HepG2 (cell line): Measurements from ENCODE around the gene F8. TPM values are rescaled to one million over a fixed set of nuclear protein-coding genes. Genes with fewer than 3 reads are reported as not detected.
A peak's percentile ranks its signal among the peaks of the same experiment; 100 is the strongest.

Source experiments
- CBX5 ChIP-seq: sonication (generic); formaldehyde crosslinking; IDR thresholded peaks from 2 replicates; pipeline ENCODE4 v1.4.0; 2020; ENCODE audit warnings: missing genetic modification reagents, borderline replicate concordance
- FIP1L1 ChIP-seq: fragments of 200-400 bp; formaldehyde crosslinking; IDR thresholded peaks from 2 replicates; pipeline ENCODE4 v1.6.1; 2018; ENCODE audit warnings: low read depth, mild to moderate bottlenecking, low read length, moderate library complexity, borderline replicate concordance; ENCODE audit not compliant: insufficient read depth
- FOSL1 ChIP-seq: sonication (generic); formaldehyde crosslinking; IDR thresholded peaks from 2 replicates; pipeline ENCODE4 v1.9.0; 2021; ENCODE audit warnings: missing genetic modification reagents, borderline replicate concordance
- HOXA7 ChIP-seq: sonication (generic); formaldehyde crosslinking; IDR thresholded peaks from 2 replicates; pipeline ENCODE4 v1.8.1; 2022; ENCODE audit warnings: mild to moderate bottlenecking, missing genetic modification reagents, moderate library complexity
- IKZF1 ChIP-seq: fragments of 450-650 bp; IDR thresholded peaks from 2 replicates; pipeline ENCODE4 v1.7.1; 2016
- KAT7 ChIP-seq: IDR thresholded peaks from 2 replicates; pipeline ENCODE4 v1.6.1; 2018; ENCODE audit warnings: borderline replicate concordance, missing compliant biosample characterization
- MAF1 ChIP-seq: sonication (generic); formaldehyde crosslinking; IDR thresholded peaks from 2 replicates; pipeline ENCODE4 v1.5.0; 2020; ENCODE audit warnings: missing genetic modification reagents, borderline replicate concordance
- NCOR1 ChIP-seq: fragments of 200-600 bp; sonication (generic); IDR thresholded peaks from 2 replicates; pipeline ENCODE4 v1.7.0; 2017; ENCODE audit warnings: antibody characterized with exemption, low read length, borderline replicate concordance
- NRL ChIP-seq: sonication (generic); formaldehyde crosslinking; IDR thresholded peaks from 2 replicates; pipeline ENCODE4 v1.5.0; 2020; ENCODE audit warnings: missing genetic modification reagents, mild to moderate bottlenecking, moderate library complexity, borderline replicate concordance
- RARG ChIP-seq: sonication (generic); formaldehyde crosslinking; IDR thresholded peaks from 2 replicates; pipeline ENCODE4 v1.4.0; 2020; ENCODE audit warnings: low read depth, mild to moderate bottlenecking, missing genetic modification reagents
- YEATS4 ChIP-seq: sonication (generic); formaldehyde crosslinking; IDR thresholded peaks from 2 replicates; pipeline ENCODE4 v1.4.0; 2020; ENCODE audit warnings: missing genetic modification reagents, borderline replicate concordance
- ZFP82 ChIP-seq: sonication (generic); formaldehyde crosslinking; IDR thresholded peaks from 2 replicates; pipeline ENCODE4 v1.5.1; 2020; ENCODE audit warnings: mild to moderate bottlenecking, missing genetic modification reagents, borderline replicate concordance
- ZNF12 ChIP-seq: sonication (generic); formaldehyde crosslinking; IDR thresholded peaks from 2 replicates; pipeline ENCODE4 v1.5.0; 2020; ENCODE audit warnings: missing genetic modification reagents
- ZNF251 ChIP-seq: sonication (generic); formaldehyde crosslinking; IDR thresholded peaks from 2 replicates; pipeline ENCODE4 v1.9.0; 2021; ENCODE audit warnings: mild to moderate bottlenecking, missing genetic modification reagents
- ZNF263 ChIP-seq: sonication (generic); formaldehyde crosslinking; IDR thresholded peaks from 2 replicates; pipeline ENCODE4 v1.4.0; 2020; ENCODE audit warnings: missing genetic modification reagents
- ZNF264 ChIP-seq: sonication (generic); formaldehyde crosslinking; IDR thresholded peaks from 2 replicates; pipeline ENCODE4 v1.4.0; 2020; ENCODE audit warnings: missing genetic modification reagents
- ZNF296 ChIP-seq: sonication (generic); formaldehyde crosslinking; conservative IDR thresholded peaks from 2 replicates; pipeline ENCODE4 v1.5.0; 2020; ENCODE audit warnings: mild to moderate bottlenecking, missing genetic modification reagents
- ZNF557 ChIP-seq: sonication (generic); formaldehyde crosslinking; IDR thresholded peaks from 2 replicates; pipeline ENCODE4 v1.4.0; 2020; ENCODE audit warnings: missing genetic modification reagents
- ZNF562 ChIP-seq: sonication (generic); formaldehyde crosslinking; IDR thresholded peaks from 2 replicates; pipeline ENCODE4 v1.8.0; 2022; ENCODE audit warnings: missing genetic modification reagents, borderline replicate concordance
- ZNF569 ChIP-seq: sonication (generic); formaldehyde crosslinking; IDR thresholded peaks from 2 replicates; pipeline ENCODE4 v1.5.0; 2020; ENCODE audit warnings: mild to moderate bottlenecking, missing genetic modification reagents, moderate library complexity, borderline replicate concordance
- ZSCAN12 ChIP-seq: sonication (generic); formaldehyde crosslinking; IDR thresholded peaks from 2 replicates; pipeline ENCODE4 v1.9.0; 2021; ENCODE audit warnings: mild to moderate bottlenecking, missing genetic modification reagents
- polyA plus RNA-seq, 8 experiments: library from polyadenylated mRNA; depleted of rRNA in 3 of 8; stranded (reverse) in 7 of 8; unstranded in 1 of 8; fragments of >200 nt; fragmentation: Illumina TruSeq in 4 of 8; extraction: Trizol in 4 of 8; gene quantifications; 2 replicates each; pipeline versions ENCODE4 v1.2.1 to v1.2.3, GENCODE V29; 2011 to 2016; ENCODE audit warnings: low read depth in 4 of 8, missing spikeins in 1 of 8, mixed read lengths in 1 of 8; ENCODE audit not compliant: insufficient read depth in 1 of 8
- total RNA-seq, 5 experiments: library from RNA; depleted of rRNA; stranded (reverse); fragments of >200 nt; fragmentation: Illumina TruSeq; extraction: Trizol; gene quantifications; 2 replicates each; pipeline ENCODE4 v1.2.3, GENCODE V29; 2016; ENCODE audit warnings: low read depth in 1 of 5
- TF ChIP-seq, protein P1 (sequence below): sonication (generic); formaldehyde crosslinking; IDR thresholded peaks from 2 replicates; pipeline ENCODE4 v1.8.1; 2023; ENCODE audit warnings: mild to moderate bottlenecking, missing genetic modification reagents
- TF ChIP-seq, protein P2 (sequence below): sonication (generic); formaldehyde crosslinking; conservative IDR thresholded peaks from 2 replicates; pipeline ENCODE4 v1.5.0; 2020; ENCODE audit warnings: missing genetic modification reagents
- TF ChIP-seq, protein P3 (sequence below): sonication (generic); formaldehyde crosslinking; IDR thresholded peaks from 2 replicates; pipeline ENCODE4 v1.4.0; 2020; ENCODE audit warnings: missing genetic modification reagents
- TF ChIP-seq, protein P4 (sequence below): IDR thresholded peaks from 2 replicates; pipeline ENCODE4 v1.6.1; 2016; ENCODE audit warnings: mild to moderate bottlenecking, missing biosample characterization, missing genetic modification reagents
- TF ChIP-seq, protein P5 (sequence below): sonication (generic); formaldehyde crosslinking; IDR thresholded peaks from 2 replicates; pipeline ENCODE4 v1.4.0; 2020; ENCODE audit warnings: mild to moderate bottlenecking, missing genetic modification reagents
- TF ChIP-seq, protein P6 (sequence below): sonication (generic); formaldehyde crosslinking; IDR thresholded peaks from 2 replicates; pipeline ENCODE4 v1.4.0; 2020; ENCODE audit warnings: mild to moderate bottlenecking, missing genetic modification reagents

Gene F8
- total and polyA plus RNA-seq, 2 of the 13 experiments (the other 11 are each of a cell fraction or from before 2014, with no cell fraction given), result 0.29 to 0.61 TPM

DNA sequence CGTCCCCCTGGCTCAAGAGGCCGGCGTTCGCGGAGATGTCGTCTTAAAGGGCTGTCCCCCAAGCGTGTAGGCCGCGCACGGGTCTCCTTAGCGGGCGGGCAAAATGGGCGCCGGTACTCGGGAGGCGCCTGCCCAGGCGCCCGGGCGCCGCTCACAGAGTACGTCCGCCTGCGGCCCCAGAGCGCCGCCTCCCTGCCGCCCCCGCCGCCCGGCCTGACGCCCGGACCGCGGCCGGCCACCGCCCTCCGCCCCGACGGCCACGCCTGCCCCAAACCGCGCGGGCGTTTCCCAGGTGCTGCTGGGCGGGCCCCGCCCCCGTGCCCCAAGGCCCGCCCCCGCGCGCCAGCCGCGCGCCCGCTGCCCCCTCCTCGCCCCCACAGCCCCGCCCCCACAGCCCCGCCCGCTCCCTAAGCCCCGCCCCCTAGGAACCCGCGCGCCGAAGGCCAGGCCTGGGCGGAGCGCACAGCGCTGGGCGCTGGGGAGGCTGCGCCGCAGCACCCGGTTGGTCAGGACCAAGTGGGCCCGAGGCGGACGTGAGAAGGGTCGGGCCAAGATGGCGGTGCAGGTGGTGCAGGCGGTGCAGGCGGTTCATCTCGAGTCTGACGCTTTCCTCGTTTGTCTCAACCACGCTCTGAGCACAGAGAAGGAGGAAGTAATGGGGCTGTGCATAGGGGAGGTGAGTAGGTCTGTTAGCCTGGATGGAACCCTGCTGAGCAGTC lies 48.6 kb upstream of the F8 start, which contains the start of the genes BRCC3, CMC4 and MTCP1 (continued):
- TF ChIP-seq KAT7 (no peak), ZNF264 (no peak), RARG (no peak), ZNF562 (CRISPR knock-in tag) (no peak), MAF1 (CRISPR knock-in tag) (no peak), NRL (0 out of 2 replicates have a peak, but pooled peaks have one; percentile 31), NCOR1 (no peak), ZNF251 (no peak), IKZF1 (no peak), ZNF263 (CRISPR knock-in tag) (no peak), FOSL1 (CRISPR knock-in tag) (no peak), ZNF12 (CRISPR knock-in tag) (no peak), FIP1L1 (no peak), ZNF296 (CRISPR knock-in tag) (no peak), HOXA7 (CRISPR knock-in tag) (no peak), ZNF557 (CRISPR knock-in tag) (no peak), ZNF569 (CRISPR knock-in tag) (no peak), CBX5 (CRISPR knock-in tag) (no peak), ZFP82 (no peak), YEATS4 (CRISPR knock-in tag) (peak; percentile 51; the same call in 1 of the 2 replicates), ZSCAN12 (CRISPR knock-in tag) (no peak)
- TF ChIP-seq, protein P1, sequence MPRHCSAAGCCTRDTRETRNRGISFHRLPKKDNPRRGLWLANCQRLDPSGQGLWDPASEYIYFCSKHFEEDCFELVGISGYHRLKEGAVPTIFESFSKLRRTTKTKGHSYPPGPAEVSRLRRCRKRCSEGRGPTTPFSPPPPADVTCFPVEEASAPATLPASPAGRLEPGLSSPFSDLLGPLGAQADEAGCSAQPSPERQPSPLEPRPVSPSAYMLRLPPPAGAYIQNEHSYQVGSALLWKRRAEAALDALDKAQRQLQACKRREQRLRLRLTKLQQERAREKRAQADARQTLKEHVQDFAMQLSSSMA, result no peak
- TF ChIP-seq, protein P2, sequence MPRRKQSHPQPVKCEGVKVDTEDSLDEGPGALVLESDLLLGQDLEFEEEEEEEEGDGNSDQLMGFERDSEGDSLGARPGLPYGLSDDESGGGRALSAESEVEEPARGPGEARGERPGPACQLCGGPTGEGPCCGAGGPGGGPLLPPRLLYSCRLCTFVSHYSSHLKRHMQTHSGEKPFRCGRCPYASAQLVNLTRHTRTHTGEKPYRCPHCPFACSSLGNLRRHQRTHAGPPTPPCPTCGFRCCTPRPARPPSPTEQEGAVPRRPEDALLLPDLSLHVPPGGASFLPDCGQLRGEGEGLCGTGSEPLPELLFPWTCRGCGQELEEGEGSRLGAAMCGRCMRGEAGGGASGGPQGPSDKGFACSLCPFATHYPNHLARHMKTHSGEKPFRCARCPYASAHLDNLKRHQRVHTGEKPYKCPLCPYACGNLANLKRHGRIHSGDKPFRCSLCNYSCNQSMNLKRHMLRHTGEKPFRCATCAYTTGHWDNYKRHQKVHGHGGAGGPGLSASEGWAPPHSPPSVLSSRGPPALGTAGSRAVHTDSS, result no peak
- TF ChIP-seq, protein P3, sequence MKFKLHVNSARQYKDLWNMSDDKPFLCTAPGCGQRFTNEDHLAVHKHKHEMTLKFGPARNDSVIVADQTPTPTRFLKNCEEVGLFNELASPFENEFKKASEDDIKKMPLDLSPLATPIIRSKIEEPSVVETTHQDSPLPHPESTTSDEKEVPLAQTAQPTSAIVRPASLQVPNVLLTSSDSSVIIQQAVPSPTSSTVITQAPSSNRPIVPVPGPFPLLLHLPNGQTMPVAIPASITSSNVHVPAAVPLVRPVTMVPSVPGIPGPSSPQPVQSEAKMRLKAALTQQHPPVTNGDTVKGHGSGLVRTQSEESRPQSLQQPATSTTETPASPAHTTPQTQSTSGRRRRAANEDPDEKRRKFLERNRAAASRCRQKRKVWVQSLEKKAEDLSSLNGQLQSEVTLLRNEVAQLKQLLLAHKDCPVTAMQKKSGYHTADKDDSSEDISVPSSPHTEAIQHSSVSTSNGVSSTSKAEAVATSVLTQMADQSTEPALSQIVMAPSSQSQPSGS, result no peak
- TF ChIP-seq, protein P4, sequence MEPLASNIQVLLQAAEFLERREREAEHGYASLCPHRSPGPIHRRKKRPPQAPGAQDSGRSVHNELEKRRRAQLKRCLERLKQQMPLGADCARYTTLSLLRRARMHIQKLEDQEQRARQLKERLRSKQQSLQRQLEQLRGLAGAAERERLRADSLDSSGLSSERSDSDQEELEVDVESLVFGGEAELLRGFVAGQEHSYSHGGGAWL (CRISPR knock-in tag), result no peak
- TF ChIP-seq, protein P5, sequence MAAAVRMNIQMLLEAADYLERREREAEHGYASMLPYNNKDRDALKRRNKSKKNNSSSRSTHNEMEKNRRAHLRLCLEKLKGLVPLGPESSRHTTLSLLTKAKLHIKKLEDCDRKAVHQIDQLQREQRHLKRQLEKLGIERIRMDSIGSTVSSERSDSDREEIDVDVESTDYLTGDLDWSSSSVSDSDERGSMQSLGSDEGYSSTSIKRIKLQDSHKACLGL (CRISPR knock-in tag), result no peak
- TF ChIP-seq, protein P6, sequence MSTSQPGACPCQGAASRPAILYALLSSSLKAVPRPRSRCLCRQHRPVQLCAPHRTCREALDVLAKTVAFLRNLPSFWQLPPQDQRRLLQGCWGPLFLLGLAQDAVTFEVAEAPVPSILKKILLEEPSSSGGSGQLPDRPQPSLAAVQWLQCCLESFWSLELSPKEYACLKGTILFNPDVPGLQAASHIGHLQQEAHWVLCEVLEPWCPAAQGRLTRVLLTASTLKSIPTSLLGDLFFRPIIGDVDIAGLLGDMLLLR (CRISPR knock-in tag), result no peak
